ENCODE results near the gene UNC13D.
A peak's percentile ranks its signal among the peaks of the same experiment; 100 is the strongest.

The UNC13D gene

DNA sequence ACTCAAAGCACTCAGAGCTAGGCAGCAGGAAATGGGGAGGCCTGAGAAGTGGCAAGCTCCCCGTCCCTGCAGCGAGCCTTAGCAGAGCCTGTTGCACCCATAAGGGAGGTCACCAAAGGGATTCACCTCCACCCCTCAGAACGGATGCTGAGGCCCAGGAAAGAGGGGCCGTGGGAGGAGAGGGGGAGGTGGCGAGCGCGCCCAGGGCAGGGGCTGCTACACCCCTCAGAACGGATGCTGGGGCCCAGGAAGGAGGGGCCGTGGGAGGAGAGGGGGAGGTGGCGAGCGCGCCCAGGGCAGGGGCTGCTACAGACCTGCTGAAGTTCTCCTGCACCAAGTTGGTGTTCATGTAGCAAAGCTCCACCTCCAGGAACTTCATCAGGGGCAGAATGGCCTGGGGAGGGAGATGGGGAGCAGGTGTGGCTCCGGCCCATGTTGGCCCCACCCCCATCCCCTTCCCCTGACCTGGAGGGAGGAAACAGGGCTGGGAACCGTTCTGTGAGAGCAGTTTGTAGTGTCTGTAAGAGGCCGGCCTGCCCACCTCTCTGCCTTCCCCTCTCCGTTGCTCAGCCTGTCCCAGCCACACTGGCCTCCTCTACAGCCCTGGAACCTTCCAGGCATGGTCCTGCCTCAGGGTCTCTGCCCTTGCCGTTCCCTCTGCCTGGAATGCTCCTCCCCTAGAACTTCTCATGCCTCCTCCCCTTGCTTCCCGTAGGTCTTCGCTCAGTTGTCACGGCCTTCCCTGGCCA lies 11.4 kb downstream of the UNC13D start:
- no peak for DNase-seq

DNA sequence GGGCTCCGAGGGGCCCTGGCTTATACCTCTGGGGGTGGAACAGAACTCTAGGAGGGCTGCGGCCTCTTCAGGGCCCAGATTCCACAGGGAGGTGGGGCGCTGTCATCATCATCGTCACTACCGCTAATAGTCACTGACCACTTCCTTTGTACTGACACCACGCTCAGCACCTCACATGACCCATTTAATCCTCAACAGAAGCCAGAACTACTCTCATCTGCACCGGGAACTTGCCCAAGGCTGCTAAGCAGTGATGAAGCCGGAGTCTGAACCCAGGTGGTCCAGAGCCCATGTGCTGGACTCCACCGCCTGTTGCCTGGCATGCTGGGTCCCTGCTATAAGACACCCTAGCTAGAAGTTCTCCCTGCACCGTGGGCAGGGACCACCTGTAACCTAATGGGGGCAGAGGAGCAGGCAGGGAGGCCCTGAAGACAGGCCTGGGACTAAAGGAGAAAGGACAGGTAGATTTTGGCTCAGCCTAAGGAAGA lies 12.0 kb downstream of the UNC13D start:
- no peak for DNase-seq

DNA sequence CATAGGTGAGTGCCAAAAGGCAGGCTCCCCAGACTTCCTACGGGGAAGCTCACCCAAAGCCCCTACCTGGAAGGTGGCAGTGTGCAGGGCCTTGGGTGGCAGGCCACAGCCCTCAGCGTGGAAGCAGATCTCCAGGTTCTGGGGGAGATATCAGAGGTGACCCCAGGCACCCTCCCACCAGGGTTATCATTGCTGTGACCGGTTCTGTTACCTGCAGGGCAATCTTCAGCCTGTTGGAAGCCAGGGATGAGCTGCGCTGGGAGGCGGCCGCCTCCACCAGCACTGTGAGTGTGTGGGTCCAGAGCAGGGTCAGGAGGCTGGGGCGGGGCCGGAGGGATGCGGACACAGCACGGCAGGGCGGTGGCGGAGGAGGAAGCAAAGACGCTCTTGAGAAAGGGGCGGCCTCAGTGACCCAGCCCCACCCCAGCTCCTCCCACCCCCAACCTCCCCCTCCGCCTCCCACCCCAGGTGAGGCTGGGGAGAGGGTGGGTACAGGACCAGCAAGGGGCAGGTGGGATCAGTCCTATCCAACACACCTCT lies 13.1 kb downstream of the UNC13D start:
- DNase-seq = no peak

DNA sequence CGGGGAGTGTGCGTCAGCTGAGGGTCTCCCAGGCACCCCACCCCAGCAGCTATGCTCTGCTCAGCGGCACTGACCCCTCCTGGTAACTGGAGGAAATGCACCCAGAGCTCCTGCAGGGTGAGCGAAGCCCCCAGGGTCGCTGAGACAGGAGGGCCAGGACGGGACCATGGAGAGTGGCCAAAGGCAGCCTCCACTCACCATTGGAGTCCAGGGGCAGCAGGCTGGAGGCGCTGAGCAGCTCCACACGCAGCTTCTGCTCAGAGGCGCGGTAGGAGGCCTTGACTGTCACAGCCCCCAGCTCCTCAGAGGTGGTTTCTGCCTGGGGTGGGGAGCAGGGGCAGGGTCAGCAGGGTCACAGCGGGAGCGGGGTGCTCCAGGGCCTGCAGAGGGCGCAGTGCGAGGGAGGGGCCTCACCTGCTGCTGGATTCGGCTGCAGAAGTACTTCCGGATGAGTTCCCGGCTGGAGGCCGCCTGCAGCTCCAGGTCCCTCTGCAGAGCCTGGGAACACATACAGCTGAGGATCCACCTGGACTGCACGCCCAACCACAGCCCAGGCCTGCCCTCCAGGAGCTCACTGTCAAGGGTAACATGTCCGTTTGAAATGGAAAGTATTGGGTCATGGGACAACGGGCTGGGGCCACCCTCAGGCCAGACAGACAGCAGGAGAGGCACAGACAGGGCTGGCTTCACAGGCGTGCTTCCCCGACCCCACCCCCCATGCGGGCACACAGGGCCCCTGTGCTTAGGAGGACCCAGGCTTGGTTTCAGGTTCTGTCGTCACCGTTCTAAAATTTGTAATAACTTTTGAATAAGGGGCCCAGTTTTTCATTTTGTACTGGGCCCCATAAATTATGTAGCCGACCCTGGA lies 13.8 kb downstream of the UNC13D start:
- DNase-seq = no peak

DNA sequence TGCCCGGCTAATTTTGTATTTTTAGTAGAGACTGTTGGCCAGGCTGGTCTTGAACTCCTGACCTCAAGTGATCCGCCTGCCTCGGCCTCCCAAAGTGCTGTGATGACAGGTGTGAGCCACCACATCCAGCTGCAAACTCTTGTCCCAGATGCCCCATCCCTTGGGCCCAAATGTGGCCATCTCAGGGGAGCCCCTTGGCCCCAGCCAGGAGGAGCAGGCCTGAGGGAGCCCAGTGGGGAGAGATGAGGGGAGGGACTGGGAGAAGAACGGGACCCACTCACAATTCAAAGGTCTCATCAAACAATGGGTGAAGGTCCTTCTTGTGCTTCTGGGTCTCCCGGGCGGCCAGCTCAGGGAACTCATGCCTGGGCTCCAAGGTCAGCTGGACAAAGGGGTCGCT lies 14.5 kb downstream of the UNC13D start:
- DNase-seq = no peak

DNA sequence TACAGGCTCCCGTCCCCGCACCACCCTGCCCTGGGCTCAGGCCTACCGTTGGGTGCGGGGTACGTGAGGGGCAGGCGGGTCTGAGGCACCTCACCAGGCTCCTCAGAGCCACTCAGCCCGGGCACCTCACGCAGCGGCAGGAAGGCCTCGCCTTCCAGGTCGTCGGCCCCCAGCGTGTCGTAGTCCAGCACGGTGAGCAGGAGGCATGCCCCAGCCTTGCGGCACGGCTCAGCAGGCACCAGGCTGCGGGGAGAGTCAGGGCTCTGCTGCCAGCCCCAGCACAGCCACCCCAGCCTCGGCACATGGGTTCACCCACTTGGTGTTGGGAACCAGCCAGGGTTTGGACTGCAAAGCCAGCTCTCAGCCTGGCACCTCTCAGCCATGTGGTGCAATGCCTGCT lies 15.5 kb downstream of the UNC13D start:
- DNase-seq = no peak

DNA sequence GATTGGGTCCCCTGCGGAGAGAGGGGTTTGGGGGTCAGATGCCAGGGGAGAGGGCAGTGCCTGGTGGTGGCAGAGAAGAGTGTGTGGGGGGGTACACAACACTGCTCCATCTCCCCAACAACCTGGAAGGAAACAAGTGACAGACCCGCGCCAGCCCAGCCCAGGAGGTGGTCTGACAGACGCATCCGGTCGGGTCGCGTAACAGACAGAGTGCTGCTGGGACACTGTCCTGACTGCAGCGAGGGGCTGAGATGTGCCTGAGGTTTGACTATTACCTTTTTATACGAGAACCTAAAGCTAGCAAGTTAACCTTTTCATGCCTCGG lies 16.2 kb downstream of the UNC13D start:
- no peak for DNase-seq

DNA sequence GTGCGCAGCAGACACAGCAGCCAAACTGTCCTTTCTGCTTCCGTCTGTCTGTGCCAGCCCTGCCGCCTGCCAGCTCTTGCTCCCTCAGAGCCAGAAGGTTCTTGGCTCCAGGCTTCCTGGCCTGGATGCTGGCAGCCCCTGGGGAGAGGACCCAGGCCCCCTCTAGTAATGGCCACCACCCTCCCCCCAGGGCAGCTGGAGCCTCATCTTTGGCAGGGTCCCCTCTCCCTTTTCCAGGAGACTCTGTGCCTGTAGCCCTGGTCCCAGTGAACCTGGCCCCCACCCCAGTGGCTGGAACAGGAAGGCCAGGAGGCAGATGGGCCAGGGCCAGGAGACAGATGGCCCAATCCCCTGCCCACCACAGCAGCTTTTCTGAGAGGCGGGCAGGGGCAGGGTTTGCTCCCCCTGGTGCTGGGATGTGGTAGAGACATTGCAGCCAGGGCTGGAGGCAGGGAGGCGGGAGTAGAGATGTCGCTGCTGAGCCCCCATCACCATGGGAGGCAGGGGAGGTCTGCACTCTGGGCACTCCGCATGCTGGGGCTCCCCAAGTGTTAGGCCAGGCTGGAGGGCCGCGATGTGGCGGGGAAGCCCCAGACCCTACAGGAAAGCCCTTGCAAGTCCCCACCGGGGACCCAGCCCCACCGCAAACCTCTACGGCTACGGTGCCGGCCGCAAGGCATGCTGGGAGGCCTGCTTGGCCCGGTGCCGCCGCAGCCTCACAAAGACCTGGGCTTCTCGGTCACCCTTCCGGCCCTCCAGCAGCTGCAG lies 16.7 kb downstream of the UNC13D start:
- DNase-seq = no peak

DNA sequence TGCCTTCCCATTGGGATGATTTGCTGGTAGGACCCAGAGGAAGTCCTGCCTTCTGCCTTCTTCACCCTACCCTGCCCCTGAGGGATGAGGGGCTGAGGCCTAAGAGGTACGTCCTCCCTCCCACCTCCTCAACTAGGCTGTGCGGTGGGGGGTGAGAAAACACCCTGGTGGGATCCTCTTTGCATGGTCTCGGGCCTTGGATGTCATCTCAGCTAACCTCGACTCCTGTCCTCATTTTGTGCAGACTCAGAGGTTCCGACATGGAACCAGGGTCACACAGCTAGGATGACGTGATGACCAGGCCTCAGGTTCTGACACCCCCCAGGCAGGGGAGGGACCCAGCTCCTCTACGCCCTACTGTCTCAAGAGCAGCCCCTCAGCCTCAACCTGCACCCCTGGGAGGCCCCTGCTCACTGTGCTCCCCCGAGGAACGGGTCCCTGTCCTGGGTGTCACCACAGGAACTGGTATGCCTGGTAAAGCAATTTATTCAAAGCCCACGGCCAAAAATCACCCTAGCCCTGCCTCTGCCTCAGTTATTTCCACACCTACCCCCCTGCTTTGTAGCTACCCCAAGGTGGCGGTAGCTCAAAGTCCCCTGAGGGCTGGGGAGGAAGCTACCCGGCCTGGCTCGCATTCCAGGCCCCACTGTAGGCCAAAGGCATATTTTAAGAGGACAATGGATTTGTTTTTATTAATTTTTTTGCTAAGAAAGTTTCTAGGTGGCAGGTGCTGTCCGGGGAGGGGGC lies 17.5 kb downstream of the UNC13D start:
- no peak for DNase-seq

DNA sequence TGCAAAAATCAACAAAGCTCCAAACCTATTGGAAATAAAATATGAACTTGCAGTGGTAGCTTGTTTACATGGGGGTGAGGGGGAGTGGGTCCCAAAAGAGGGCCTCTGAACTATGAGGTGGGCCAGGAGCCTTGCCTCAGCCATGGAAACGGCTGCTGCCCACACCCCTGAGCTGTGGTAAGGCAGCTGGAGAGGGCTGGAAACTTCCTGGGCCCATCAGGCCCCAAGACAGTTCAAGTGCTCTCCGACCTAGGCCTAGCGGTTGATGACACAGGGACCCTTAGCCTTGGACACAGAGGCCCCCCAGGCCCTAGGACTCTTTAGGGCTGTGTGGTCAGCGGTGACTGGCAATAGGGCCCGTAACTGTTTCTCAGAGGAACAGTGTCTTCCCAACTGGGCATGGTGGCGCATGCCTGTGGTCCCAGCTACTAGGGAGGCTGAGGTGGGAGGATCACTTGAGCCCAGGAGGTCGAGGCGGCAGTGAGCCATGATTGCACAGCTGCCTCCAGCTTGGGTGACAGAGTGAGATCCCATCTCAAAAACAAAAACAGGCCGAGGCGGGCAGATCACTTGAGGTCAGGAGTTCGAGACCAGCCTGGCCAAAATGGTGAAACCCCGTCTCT lies 18.3 kb downstream of the UNC13D start:
- DNase-seq = no peak

DNA sequence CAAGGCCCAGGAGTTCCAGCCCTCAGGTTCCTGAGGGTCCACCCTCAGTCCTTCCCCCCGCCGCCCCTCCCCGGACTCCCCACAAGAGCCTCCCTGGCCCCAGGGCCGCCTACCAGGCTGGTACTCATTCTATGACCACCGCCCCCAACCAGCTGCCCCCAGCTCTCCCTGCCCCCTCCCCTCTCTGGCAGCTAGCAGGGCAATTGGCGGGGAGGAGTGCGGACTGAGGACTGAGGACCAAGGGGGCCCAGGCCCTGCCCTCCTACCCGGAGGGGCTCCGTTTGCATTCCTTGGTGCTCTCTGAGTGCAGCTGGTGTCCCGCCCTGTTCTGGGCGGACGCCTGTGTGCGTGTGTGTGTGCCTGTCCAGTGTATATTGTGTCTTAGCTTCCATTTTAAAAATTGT lies 19.1 kb downstream of the UNC13D start:
- no peak for DNase-seq

DNA sequence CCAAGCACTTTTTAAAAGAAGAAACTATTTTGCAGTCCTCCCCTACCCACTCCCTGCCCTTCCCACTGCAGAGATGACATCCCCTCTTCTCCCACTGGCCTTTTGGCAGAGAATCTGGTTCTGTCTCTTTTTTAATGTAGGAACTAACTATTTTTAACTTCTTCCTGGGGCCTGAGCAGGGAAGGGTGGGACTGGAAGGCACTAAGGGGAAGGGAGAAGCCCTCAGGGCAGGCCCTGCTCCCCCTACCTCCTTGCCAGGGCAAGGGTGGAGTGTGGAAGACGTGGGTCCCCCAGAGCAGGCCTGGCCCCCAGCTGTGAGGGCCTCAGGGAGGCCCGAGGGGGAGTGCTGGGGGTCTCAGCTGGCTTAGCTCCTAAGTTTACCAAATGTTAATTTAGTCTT lies 19.5 kb downstream of the UNC13D start:
- no peak for DNase-seq

DNA sequence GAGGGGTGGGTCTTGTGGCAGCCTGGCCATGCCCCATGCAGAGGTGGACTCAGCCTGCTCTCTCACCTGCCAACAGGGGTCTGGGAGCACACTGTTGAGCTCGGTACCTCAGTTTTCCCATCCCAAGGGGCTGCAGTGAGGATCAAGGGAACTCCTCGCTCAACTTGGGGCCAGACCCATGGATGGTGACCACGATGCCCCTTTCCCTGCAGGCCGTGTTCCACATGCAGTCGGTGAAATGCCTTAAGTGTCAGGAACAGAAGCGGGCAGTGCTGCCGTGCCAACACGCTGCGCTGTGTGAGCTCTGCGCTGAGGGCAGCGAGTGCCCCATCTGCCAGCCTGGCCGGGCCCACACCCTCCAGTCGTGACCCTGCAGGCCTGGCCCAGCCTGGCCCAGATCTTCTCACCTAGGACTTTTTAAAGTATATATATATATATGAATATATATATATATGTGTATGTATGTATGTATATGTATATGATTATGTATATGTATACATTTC lies 20.1 kb downstream of the UNC13D start:
- DNase-seq = no peak

DNA sequence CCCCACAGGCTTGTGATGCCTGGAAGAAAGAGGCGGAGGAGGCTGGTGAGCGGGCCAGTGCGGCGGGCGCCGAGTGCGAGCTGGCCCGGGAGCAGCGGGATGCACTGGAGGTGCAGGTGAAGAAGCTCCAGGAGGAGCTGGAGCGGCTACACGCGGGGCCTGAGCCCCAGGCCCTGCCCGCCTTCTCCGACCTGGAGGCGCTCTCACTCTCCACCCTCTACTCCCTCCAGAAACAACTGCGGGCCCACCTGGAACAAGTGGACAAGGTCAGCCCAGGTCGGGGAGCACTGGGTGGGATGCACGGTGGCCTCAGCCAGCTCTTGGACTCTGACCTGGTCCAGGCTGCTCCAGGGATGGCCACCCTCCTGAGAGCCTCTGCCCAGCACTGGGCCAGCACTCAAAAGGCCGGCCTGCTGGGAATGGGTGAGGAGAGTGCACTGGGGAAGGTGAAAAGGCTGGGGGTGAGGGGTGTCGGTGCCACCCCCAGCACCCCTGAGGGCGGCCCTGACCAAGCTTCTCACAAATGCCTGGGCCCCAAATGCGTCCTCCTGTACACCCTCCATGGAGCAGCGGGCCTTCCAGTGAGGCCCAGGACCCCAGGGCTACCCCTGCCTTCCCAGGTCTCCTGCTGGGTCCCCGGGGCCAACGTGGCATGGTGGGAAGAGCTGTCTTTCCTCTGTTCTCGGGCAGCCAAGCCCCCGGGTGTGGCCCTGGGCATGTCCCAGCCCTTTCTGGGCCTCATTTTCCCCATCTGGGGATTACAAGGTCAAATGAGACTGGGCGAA lies 20.8 kb downstream of the UNC13D start:
- DNase-seq = no peak

DNA sequence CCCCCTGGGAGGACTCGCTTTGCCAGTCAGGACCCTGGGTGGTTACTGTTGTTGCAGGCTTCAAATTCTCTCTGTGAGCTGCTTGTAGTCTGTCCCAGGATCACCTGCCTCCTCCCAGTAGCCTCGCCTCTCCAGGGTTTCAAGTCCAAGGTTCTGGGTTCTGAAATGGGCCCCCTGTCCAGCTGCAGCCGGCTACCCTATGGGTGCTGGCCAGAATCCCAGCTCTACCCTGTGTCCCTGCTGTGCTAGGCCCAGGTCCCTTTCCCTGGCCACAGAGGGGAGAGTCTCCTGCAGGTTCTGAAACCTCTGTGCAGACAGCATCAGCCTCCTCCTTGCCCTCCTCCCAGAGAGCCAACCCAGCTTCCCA lies 21.4 kb downstream of the UNC13D start:
- DNase-seq = no peak

DNA sequence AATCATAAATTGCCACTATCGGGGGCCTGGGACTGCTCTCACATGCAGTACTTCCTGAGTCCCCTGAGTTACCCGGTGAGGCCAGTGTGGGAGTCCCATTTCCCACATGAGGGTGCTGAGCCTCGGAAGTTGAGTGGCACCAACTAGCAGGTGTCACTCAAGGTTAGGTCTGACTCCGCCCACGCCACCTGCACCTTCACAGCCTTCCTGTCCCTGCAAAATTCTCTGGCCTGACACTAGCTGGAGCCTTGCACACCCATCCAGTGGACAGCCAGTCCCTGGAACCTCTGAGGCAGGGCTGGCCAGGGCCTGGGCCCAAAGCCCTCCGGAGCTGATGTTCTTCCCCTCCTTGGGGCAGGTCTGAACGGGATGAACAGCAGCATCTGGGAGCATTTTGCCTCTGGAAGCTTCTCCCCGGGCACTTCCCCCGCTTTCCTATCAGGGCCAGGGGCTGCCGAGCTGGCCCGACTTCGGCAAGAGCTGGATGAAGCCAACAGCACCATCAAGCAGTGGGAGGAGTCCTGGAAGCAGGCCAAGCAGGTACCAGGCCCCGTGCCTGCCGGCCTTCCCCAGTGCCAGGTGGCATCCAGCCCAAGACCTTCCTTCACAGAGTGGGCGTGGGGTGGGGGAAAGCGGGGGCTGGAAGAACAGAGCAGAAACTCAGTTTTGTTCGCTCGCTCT lies 21.9 kb downstream of the UNC13D start:
- peak; percentile 70 for DNase-seq

DNA sequence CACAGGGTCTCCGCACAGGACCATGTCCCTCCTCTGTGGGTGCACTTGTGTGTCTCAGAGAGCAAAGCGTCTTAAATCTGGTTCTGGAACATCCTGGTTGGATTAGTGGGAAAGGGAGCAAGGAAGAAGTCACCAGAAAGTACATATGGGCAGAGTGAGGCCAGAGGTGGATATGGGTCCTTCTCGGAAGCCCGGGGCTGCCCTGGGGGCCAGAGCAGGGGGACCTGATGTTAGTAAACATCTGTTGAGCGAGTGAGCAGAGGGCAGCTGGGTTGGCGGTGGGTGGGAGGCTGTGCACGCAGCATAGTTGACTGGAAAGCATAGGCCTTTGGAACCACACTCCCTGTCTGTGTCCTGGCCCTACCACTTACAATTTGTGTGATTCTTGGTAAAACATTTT lies 22.7 kb downstream of the UNC13D start:
- DNase-seq = no peak

DNA sequence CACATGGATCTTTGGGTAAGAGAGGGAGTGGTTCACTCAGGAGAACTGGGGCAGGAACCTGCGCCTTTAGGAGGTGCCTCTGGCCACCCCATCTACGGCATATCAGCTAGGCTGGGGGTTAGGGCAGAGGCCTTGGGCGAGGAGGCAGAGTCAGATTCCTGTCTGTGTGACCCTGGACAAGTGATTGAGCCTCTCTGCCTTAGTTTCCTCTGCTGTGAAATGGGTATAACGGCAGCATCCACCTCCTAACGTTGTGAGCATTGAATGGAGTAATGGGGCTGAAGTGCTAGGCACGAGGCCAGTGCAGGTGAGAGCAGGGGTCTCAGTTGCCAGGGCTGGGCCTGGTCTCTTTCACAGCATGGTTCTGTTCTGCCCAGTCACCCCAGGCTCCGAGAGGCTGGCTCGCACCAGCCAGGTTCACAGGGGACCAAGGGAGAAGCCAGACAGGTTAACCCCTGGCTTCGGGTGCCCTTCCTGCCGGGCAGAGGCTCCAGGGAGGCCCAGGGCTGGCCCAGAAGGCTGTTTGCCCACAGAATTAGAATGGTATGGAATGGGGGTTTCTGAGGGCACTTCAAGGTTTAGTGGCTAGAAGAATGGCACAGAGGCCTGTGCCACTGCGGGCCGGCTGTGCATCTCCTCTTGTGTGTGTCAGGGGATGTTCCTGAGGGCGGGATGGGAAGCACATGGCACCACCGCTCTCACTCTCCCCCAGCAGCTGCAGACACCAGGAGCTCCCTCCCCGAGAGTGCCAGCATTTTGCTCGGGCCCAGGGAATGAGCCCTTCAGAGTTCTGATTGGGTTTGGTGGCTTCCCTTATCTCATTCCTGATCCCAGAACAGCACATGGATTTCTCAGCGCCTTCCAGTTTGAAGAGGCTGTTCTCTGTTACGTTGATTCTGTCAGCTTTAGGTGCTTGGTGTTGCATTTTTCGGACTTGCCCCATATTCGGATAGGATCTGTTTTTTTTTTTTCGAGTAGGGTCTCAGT lies 23.8 kb downstream of the UNC13D start:
- DNase-seq = no peak

DNA sequence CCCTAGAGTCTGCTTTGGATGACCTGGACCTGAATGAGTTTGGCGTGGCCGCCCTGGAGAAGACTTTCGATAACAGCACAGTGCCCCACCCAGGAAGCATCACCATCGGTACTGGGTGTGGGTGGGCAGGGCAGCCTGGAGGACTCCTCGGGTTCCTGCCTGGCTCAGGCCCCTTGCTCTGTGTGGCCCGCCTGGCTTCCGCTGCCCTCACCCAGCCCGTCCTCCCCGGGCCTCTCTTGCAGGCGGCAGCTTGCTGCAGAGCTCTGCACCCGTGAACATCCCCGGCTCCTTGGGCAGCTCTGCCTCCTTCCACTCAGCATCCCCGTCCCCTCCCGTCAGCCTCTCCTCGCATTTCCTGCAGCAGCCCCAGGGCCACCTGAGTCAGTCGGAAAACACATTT lies 24.5 kb downstream of the UNC13D start:
- DNase-seq = no peak
